ENCODE measurements around the gene CRYL1.

CRYL1 gene, protein sequence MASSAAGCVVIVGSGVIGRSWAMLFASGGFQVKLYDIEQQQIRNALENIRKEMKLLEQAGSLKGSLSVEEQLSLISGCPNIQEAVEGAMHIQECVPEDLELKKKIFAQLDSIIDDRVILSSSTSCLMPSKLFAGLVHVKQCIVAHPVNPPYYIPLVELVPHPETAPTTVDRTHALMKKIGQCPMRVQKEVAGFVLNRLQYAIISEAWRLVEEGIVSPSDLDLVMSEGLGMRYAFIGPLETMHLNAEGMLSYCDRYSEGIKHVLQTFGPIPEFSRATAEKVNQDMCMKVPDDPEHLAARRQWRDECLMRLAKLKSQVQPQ

GRCh38 chr13:20525601-20526544 lies at the start of gene CRYL1:
Gene CRYL1, minus strand, starts transcription at chr13:20525857. Its CDS starts 63 bp downstream, at chr13:20525794.
- no peak for FAIRE-seq

GRCh38 chr13:20573636-20574035 lies 48.0 kb upstream of the CRYL1 start:
- FAIRE-seq, result no peak

GRCh38 chr13:20573186-20573585 lies 47.5 kb upstream of the CRYL1 start:
- FAIRE-seq, result no peak

GRCh38 chr13:20571676-20572075 lies 46.0 kb upstream of the CRYL1 start:
- FAIRE-seq, result no peak

GRCh38 chr13:20570517-20570916 lies 44.9 kb upstream of the CRYL1 start:
- FAIRE-seq, result no peak

DNA sequence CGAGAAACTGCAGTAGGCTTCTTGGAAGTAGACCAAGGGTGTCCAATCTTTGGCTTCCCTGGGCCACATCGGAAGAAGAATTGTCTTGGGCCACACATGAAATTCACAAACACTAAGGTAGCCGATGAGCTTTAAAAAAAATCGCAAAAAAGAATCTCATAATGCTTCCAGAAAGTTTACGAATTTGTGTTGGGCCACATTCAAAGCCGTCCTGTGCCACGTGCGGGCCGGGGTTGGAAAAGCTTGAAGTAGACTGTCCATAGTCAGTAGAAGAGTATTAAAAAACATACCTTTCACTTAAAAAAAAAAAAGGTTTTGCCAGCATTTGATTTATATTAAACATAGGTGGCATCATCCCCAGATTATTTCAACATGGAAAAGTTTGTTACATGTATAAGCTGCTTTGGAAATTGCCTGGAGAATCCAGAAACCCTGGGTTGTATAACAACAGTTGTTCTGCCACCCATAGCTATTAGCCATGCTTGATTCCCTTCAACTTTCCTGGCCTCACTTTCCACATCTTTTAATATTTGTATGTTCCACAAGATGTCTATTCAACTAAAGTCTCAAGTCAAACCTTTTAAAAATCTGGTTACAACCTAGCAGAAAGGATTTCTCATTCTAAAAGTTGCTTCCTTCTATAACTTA lies 42.3 kb upstream of the CRYL1 start:
- peak; percentile 58 for FAIRE-seq

DNA sequence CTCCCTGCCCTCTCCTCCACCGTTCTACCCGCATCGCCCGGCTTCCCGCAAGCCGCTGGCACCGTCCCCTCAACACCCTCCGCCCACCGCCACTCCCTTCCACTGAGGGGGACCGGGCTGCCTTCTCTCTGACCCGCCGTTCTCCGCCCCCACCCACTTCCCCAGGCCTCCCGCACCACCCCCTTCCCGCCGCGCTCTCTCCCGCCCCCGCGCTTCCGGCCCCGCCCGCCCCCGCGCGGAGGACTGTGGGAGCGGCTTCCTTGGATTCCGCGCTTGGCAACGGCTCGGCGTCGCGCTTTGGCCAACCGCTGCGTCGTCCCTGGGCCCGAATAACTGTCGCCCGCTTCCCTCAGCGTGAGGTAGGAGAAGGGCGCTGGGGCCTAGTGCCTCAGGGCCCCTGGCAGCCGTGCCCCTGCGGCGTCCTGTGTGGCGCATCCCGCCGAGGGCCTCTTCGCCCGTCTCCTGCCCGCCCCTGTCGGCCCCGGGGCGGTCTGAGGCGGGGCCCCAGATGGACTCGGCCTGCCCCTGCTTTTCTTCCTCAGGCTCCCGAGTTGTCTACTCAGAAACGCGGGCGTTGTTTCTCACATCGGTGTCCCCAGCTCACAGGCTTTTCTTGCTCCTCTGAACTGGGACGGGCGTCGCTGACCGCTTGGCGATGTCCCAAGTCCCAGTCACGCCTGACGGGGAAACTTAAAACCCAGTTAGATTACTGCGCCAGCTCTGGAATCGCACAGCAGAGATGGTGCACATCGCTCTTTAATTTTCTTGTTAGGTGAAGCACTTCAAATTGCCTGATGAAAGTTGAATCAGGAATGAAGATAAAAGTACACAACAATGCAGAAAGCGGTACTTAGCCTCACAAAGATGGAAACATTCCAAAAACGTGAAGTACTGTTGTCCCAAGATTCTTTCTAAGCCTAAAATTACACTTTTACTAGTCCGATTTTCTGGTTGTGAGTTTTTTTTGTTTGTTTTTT lies 41.5 kb upstream of the CRYL1 start, which contains the start of gene IFT88:
Gene IFT88, plus strand, starts transcription at position 260 of the 977 bp plus-strand sequence. CDS start 7,229 bp downstream, outside the sequence.
- FAIRE-seq, result no peak

DNA sequence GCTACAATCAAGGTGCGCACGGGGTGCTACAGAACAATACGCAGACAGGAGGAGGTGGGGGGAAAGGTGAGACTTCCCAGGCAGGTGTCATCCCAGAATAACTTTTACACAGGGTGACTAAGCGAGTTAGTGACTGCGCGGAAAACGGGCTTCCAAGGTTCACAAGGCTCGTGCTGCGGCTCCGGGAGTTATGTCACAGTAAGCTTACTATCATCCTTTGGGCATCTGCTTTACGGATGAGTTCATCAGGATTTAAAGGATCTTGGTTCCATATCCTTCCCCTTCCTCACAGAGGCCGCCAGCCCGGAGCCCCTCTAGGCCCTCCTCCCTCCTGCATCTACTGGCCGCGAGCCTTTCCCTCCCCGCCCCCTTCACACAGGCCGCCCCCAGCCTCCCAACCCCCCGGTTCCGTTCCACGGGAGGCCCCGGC lies 40.8 kb upstream of the CRYL1 start:
- FAIRE-seq, result no peak

- FAIRE-seq, result no peak
Measured at GRCh38 chr13:20565115-20565736, 39.6 kb upstream of the CRYL1 start.

- no peak for FAIRE-seq
Measured at GRCh38 chr13:20561741-20562140, 36.1 kb upstream of the CRYL1 start.

GRCh38 chr13:20559659-20560356 lies 34.2 kb upstream of the CRYL1 start:
- FAIRE-seq, result no peak

GRCh38 chr13:20558982-20559381 lies 33.3 kb upstream of the CRYL1 start:
- FAIRE-seq, result no peak

DNA sequence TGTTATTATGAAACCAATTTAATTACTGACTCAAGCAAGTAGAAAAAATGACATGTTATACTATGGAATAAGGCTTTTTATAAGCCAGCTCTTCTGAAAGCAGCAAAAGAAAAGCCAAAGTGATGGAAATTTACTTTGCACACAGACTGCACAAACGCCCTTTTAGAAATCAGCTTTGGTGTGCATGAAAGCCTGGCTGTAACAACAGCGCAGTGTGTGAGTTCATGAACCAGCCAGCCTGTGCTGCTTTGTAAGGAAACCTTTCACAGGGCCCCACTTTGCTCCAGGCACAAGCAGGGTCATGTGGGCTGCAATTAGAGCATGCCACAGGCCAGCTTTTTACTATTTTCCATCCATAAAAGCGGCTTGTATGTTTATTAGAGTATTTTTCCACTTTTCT lies 27.7 kb upstream of the CRYL1 start:
- FAIRE-seq, result no peak

DNA sequence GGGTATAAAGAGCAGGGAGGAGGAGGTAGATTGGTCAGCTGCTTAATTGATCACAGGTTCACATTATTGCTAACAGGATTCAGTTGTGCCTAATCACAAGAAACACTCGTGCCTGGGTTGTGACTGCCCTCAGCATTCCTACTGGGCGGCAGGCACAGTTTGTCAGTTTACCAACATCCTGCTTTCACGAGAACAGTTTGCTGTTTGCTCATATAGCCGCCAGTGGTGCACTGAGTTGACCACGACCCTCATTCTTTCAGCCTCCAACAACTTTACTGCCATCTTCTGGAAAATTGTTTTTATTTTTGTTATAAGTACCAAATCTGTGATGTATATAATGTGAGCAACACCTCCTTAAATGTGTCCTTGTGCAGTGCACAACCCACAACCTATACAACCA lies 25.1 kb upstream of the CRYL1 start:
- FAIRE-seq, result no peak

- peak; percentile 84 for FAIRE-seq
Measured at GRCh38 chr13:20547479-20547908, 21.8 kb upstream of the CRYL1 start.

DNA sequence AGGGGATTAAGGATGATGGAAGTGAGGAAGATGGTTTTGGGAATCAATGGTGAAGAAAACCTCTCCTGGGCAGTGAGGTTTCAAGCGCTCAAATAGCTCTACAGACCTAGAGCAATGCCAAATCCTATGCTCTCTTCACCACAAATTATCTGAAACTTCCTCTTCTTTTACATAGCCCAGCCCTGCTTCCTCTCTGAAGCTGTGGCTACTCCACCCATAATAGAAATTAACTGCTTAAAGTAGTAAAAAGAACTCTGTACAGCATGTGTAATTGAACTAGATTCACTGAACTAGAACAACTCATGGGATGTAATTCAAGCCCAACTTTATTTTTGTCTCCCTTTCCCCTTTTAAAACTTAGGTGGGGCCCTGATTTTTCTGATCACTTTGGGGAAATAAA lies 20.9 kb upstream of the CRYL1 start:
- FAIRE-seq, result no peak

DNA sequence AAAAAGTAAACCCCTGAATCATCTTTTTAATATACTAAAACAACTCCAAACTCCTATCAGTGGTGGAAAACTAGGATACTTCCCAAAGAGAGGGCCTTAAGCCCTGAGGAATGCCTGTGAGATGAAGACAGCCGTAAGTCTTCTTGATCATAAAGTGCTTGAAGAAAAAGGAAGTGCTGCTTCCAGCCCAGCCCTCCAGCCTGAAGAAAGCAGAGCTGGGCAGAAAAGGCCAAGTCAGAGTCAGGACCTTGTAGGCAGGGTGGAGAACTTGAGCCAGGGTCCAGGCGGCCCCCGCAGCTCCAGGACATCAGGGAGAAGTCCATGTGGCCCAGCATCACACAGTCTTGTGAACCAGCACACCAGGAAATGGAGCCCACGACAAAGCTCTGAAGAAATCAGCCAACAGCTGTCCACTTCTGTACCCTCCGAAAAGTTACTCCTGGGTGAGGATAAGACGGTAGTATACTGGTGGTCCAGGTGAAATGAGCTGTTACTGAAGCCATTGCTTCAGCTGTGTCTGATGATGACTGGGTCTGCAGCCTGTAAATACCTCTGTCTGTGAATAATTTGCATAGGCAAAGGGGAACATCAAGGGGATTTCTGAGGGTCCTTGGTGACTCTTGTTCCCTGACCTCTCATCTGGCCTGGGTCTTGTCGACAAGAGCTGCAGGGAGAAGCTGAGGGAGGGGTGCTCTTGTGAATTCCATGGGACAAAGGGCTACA lies 18.7 kb upstream of the CRYL1 start:
- no peak for FAIRE-seq

- no peak for FAIRE-seq
Measured at GRCh38 chr13:20536992-20537391, 11.3 kb upstream of the CRYL1 start.

DNA sequence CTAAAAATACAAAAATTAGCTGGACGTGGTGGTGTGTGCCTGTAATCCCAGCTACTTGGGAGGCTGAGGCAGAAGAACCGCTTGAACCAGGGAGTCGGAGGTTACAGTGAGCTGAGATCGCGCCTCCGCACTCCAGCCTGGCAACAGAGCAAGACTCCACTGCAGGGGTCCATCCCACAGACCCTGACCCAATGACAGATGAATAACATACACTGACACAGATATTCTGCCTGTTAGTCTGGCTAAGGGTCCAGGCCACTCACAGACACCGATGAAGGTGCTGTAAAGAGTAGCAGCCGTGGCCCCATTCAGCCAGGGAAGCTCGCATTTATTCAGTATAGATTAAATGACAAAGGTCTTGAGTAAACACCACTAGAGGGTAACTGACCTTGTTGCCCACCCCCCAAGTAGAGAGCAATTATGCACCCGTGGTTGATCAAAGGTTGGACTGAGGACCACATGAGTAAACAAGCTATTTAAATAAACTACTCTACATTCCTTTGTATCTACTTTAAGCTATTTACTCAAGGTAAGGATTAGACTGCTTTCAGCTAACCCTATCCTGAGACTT lies 8.5 kb upstream of the CRYL1 start:
- FAIRE-seq, result no peak

DNA sequence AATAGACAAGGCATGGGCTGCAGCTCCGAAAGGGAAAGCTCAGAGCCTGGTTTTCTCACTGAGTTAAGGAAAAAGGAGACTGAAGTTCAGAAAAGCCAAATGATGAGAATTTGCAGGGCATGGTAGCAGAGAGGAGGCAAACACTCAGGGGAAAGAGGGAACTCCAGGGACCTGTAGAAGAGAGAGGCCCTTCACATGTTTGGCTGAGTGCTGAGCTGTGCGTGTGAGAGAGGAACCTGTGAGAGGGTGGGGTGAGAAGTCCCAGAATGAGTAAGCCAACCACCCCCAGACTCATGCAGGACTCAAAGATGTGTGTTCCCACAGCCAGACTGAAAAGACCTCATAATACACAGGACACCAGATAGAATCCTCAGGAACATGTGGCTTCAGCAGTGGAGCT lies 2.8 kb upstream of the CRYL1 start:
- FAIRE-seq, result no peak

All from islet of Langerhans (tissue), 1 donor.